ENCODE data around the gene CELF4.
A peak's percentile ranks its signal among the peaks of the same experiment; 100 is the strongest.

The CELF4 gene

GRCh38 chr18:37483984-37484819 is 81.4 kb downstream of the CELF4 start:
- H3K4me3 ChIP-seq (ENCODE audit: low read depth, low read length), result no peak overlapping the region
- DNase-seq (ENCODE audit: low read depth, low spot score), result no peak
- no peak for TF ChIP-seq CTCF (IDR thresholded peaks at IDR 0.05; ENCODE audit: low read depth, low read length)
- in situ Hi-C loops (cut with HindIII; ENCODE audit: low sequenced_read_pairs), result no loop called here

GRCh38 chr18:37483221-37483971 is 82.2 kb downstream of the CELF4 start:
- in situ Hi-C loops (cut with HindIII; ENCODE audit: low sequenced_read_pairs), result no loop called here
- peak; percentile 12 for DNase-seq (ENCODE audit: low read depth, low spot score)
- no peak for TF ChIP-seq CTCF (IDR thresholded peaks at IDR 0.05; ENCODE audit: low read depth, low read length)
- H3K4me3 ChIP-seq (ENCODE audit: low read depth, low read length), result no peak overlapping the region

- no peak overlapping the region for H3K4me3 ChIP-seq (ENCODE audit: low read depth, low read length)
- in situ Hi-C loops (cut with HindIII; ENCODE audit: low sequenced_read_pairs), result no loop called here
- no peak for DNase-seq (ENCODE audit: low read depth, low spot score)
- no peak for TF ChIP-seq CTCF (IDR thresholded peaks at IDR 0.05; ENCODE audit: low read depth, low read length)
Measured at GRCh38 chr18:37482433-37482832, 83.2 kb downstream of the CELF4 start.

- H3K4me3 ChIP-seq (ENCODE audit: low read depth, low read length), result no peak overlapping the region
- in situ Hi-C loops (cut with HindIII; ENCODE audit: low sequenced_read_pairs), result no loop called here
- no peak for TF ChIP-seq CTCF (IDR thresholded peaks at IDR 0.05; ENCODE audit: low read depth, low read length)
- no peak for DNase-seq (ENCODE audit: low read depth, low spot score)
Measured at GRCh38 chr18:37482002-37482401, 83.6 kb downstream of the CELF4 start.

GRCh38 chr18:37481491-37481890 is 84.1 kb downstream of the CELF4 start:
- in situ Hi-C loops (cut with HindIII; ENCODE audit: low sequenced_read_pairs), result no loop called here
- TF ChIP-seq CTCF (IDR thresholded peaks at IDR 0.05; ENCODE audit: low read depth, low read length), result no peak
- H3K4me3 ChIP-seq (ENCODE audit: low read depth, low read length), result no peak overlapping the region
- DNase-seq (ENCODE audit: low read depth, low spot score), result no peak

- in situ Hi-C loops (cut with HindIII; ENCODE audit: low sequenced_read_pairs), result no loop called here
- TF ChIP-seq CTCF (IDR thresholded peaks at IDR 0.05; ENCODE audit: low read depth, low read length), result no peak
- H3K4me3 ChIP-seq (ENCODE audit: low read depth, low read length), result no peak overlapping the region
- no peak for DNase-seq (ENCODE audit: low read depth, low spot score)
Measured at GRCh38 chr18:37481072-37481471, 84.5 kb downstream of the CELF4 start.
